Prostate gland (tissue), 2 donors: ENCODE measurements around the gene GCSAML. TPM values are rescaled to one million over a fixed set of nuclear protein-coding genes. Genes with fewer than 3 reads are reported as not detected.
A peak's percentile ranks its signal among the peaks of the same experiment; 100 is the strongest.
"Not testable (repeated sequence)": the region's sequence is repeated elsewhere in the genome, so short reads cannot be mapped to it uniquely, and the experiment has no call there.

Source experiments
- DNase-seq: peaks from one replicate; pipeline ENCODE4 v3.0.0-alpha.2; 2019; ENCODE audit warnings: low spot score
- H3K27ac ChIP-seq, 2 donors: fragments of 200-600 bp; sonication (generic); 2 replicates each; pipeline ENCODE4 v1.5.1; 2017 to 2019
- H3K27me3 ChIP-seq: fragments of 200-600 bp; sonication (generic); replicated peaks from 2 replicates; pipeline ENCODE4 v1.5.1; 2019; ENCODE audit not compliant: insufficient read depth
- H3K36me3 ChIP-seq, 2 donors: fragments of 200-600 bp; sonication (generic); 1 replicate in 1 of 2; 2 replicates in 1 of 2; pipeline versions ENCODE4 v1.5.1 to v1.8.1; 2017 to 2019
- H3K4me1 ChIP-seq: fragments of 200-600 bp; sonication (generic); replicated peaks from 2 replicates; pipeline ENCODE4 v1.5.1; 2019
- H3K4me3 ChIP-seq, 2 donors: fragments of 200-600 bp; sonication (generic); 2 replicates each; pipeline ENCODE4 v1.5.1; 2017 to 2019
- H3K9me3 ChIP-seq: fragments of 200-600 bp; sonication (generic); 2 replicates; pipeline ENCODE4 v1.5.1; 2017
- POLR2A ChIP-seq: fragments of 450-650 bp; IDR thresholded peaks from one replicate; pipeline ENCODE4 v1.6.1; 2016; ENCODE audit warnings: antibody characterized with exemption, mild to moderate bottlenecking
- POLR2AphosphoS5 ChIP-seq: sonication (generic); formaldehyde crosslinking; IDR thresholded peaks from one replicate; pipeline ENCODE4 v1.6.1; 2017; ENCODE audit warnings: antibody characterized with exemption
- whole genome bisulfite sequencing: methylation state at CpG from one replicate; pipeline ENCODE4 v1.1.5; 2018; 5-methylcytosine and 5-hydroxymethylcytosine counted together
- intact Hi-C: fragments of 100-400 bp; cut with DNase I; formaldehyde crosslinking; loops from one replicate; pipeline ENCODE4 v1.14.2; 2022
- total RNA-seq, 2 donors: library from RNA; depleted of rRNA; stranded (reverse); fragments of >200 nt; gene quantifications; one replicate each; pipeline ENCODE4 v1.1.0, GENCODE V29; 2016
- TF ChIP-seq, protein P1 (sequence below), 4 experiments: fragments of 200-600 bp in 2 of 4; fragments of 450-650 bp in 2 of 4; sonication (generic) in 2 of 4; IDR thresholded peaks; 1 replicate in 3 of 4; 2 replicates in 1 of 4; pipeline ENCODE4 v1.5.1; 2016 to 2019; ENCODE audit warnings: antibody characterized with exemption in 4 of 4, mild to moderate bottlenecking in 2 of 4, moderate library complexity in 2 of 4

The GCSAML gene
- 1 to 10 TPM; 1.2 to 1.5 TPM for total RNA-seq

DNA sequence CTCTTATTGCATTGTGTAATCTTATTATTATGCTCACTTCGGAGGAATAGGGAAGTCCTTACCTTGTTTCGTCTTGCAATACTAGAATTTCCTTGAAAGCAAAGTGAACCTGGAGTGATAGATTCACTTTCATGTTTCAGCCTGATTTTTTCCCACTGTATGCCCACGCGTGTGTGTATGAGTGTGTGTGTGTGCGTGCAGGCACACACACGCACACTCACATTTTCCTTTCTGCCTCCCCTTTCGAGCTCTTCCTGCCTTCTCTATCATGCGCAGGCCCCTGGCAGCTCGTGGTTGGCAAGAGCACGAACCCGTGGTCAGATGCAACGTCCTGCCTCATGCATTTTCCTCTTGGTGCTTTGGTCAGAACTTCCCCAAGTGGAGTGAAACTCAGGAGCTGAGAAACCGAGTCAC, at the start of gene GCSAML:
TSS of gene GCSAML (plus strand) at position 366 of the 414 bp plus-strand sequence. CDS start 58 bp downstream, outside the sequence.
- DNase-seq = no peak
- no peaks in the 10 kb centered on the region for H3K27me3 ChIP-seq
- no peak within 1 kb of the TSS for H3K27ac ChIP-seq
- no peaks in the 10 kb centered on the region for H3K9me3 ChIP-seq
- no peak within 1 kb of the TSS for H3K4me3 ChIP-seq
- no peaks in the 10 kb centered on the region for H3K36me3 ChIP-seq
- no peak for TF ChIP-seq POLR2A
- TF ChIP-seq, protein P1, sequence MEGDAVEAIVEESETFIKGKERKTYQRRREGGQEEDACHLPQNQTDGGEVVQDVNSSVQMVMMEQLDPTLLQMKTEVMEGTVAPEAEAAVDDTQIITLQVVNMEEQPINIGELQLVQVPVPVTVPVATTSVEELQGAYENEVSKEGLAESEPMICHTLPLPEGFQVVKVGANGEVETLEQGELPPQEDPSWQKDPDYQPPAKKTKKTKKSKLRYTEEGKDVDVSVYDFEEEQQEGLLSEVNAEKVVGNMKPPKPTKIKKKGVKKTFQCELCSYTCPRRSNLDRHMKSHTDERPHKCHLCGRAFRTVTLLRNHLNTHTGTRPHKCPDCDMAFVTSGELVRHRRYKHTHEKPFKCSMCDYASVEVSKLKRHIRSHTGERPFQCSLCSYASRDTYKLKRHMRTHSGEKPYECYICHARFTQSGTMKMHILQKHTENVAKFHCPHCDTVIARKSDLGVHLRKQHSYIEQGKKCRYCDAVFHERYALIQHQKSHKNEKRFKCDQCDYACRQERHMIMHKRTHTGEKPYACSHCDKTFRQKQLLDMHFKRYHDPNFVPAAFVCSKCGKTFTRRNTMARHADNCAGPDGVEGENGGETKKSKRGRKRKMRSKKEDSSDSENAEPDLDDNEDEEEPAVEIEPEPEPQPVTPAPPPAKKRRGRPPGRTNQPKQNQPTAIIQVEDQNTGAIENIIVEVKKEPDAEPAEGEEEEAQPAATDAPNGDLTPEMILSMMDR (IDR thresholded peaks at IDR 0.05) = no peak
- no peak for TF ChIP-seq POLR2AphosphoS5
- intact Hi-C loops = no loop called here
- H3K4me1 ChIP-seq = no peaks in the 10 kb centered on the region
- 74% methylated on average over 13 of the region's 13 CpGs for WGBS

DNA sequence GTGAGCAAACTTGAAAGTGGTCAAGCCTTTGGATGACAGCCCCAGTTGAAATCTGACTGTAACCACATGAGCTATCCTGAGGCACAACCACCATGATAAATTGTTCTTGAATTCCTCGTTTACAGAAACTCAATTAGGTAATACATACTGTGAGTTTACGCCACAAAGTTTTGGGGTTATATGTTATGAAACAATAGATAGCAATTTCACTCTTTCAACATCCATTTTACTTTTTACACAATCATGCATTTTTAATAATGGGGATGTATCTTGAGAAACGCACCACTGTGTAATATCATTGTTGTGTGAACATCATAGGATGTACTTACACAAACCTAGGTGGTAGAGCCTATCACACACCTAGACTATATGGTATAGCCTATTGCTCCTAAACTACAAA, 48.1 kb upstream of the GCSAML start:
- Histone ChIP-seq H3K4me3 (no peak overlapping the region), H3K27ac (no peak overlapping the region), H3K9me3 (no peaks in the 10 kb centered on the region), H3K27me3 (no peaks in the 10 kb centered on the region), H3K36me3 (no peaks in the 10 kb centered on the region), H3K4me1 (no peaks in the 10 kb centered on the region)
- no peak for DNase-seq
- 54% methylated on average over 3 of the region's 3 CpGs for WGBS
- TF ChIP-seq POLR2AphosphoS5 (no peak), POLR2A (no peak)
- TF ChIP-seq, protein P1 (IDR thresholded peaks at IDR 0.05) = no peak
- intact Hi-C loops = no loop called here

DNA sequence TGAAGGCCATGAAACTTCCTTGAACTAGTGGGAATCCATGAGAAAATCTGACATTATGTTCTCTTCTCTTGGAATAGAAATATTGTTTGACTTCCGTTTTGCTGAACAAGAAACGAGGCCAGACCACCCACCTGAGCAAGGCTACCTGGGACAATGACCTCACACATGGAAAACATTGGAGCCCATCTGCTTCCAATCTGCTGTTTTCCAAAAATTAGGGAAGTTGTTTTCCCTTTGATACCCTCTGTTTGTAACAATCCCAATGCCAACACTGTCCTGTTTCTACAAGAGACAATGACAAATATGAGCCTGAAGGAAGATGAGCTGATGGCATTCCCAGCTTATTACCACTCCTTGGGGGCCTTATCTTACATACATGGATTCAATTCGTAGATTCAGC, 42.1 kb upstream of the GCSAML start:
- peak overlapping the region in 1 of 2 donors; percentile 16 for H3K27ac ChIP-seq
- TF ChIP-seq POLR2A (no peak), POLR2AphosphoS5 (no peak)
- TF ChIP-seq, protein P1 (IDR thresholded peaks at IDR 0.05) = no peak
- no peaks in the 10 kb centered on the region for H3K9me3 ChIP-seq
- H3K4me1 ChIP-seq = no peaks in the 10 kb centered on the region
- no peaks in the 10 kb centered on the region for H3K36me3 ChIP-seq
- no peaks in the 10 kb centered on the region for H3K27me3 ChIP-seq
- intact Hi-C loops = no loop called here
- no peak overlapping the region for H3K4me3 ChIP-seq
- 45% methylated on average over 3 of the region's 3 CpGs for WGBS
- DNase-seq = no peak

DNA sequence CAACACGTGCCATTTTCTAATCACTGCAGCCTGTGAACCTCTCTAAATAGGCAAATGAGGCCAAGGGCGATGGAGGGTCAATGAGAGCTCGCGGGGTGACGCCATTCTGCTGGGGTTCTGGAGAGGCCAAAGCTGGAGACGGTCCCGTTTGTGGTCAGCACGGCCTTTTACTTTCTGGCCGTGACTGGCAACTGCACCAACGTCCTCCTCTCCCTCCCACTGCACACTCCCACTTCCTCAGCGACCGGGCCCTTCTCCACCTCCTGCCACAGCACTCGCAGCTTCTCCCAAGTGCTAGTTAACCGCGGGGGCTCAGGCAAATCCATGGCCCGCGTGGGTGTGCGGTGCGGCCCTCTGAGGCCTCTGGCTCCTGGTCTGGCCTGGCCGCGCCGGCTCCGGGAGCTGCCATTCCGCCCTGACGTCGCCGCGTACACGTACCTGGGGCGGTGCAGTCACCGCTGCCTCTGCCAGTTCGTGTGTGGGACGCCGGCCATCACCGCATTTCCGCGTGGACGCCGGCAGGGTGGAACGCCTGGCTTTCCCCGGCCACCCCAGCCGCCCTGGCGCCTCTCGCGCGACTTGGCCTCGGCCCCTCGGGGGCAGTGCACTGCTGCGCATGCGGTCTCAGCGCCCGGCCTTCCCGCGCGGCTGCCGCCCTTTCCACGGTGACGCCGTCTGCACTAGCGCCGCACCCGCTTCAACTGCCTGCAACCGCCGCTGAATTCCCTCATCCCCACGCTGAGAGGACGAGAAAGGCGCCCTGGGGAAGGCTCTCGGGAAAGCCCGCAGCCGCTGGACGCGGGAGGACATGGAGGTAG, 30.9 kb upstream of the GCSAML start:
- 68% methylated on average over 72 of the region's 72 CpGs for WGBS

DNA sequence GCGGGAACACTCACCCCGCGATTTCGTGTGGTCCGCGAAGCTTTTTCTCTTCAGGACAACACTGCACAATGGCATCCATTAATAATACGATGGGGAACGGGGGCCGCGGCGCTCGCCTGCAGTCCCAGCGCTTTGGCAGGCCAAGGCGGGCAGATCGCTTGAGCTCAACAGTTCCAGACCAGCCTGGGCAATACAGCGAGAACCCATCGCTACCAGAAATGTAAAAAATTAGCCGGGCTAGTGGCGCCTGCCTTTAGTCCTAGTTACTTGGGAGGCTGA, 30.4 kb upstream of the GCSAML start:
- Histone ChIP-seq H3K4me1 (no peaks in the 10 kb centered on the region), H3K27ac (no peak overlapping the region), H3K9me3 (no peaks in the 10 kb centered on the region), H3K4me3 (no peak overlapping the region), H3K27me3 (no peaks in the 10 kb centered on the region), H3K36me3 (no peaks in the 10 kb centered on the region)
- intact Hi-C loops = no loop called here
- WGBS = 76% methylated on average over 19 of the region's 19 CpGs
- no peak for DNase-seq
- TF ChIP-seq POLR2A (no peak), POLR2AphosphoS5 (no peak)
- TF ChIP-seq, protein P1 (IDR thresholded peaks at IDR 0.05) = no peak

More for the DNA sequence above, 30.9 kb upstream of the GCSAML start:
- Histone ChIP-seq H3K4me1 (no peaks in the 10 kb centered on the region), H3K9me3 (no peaks in the 10 kb centered on the region), H3K36me3 (no peaks in the 10 kb centered on the region), H3K27ac (no peak overlapping the region), H3K4me3 (no peak overlapping the region), H3K27me3 (no peaks in the 10 kb centered on the region)
- no peak for DNase-seq
- intact Hi-C loops = no loop called here
- TF ChIP-seq, protein P1 (IDR thresholded peaks at IDR 0.05) = no peak

DNA sequence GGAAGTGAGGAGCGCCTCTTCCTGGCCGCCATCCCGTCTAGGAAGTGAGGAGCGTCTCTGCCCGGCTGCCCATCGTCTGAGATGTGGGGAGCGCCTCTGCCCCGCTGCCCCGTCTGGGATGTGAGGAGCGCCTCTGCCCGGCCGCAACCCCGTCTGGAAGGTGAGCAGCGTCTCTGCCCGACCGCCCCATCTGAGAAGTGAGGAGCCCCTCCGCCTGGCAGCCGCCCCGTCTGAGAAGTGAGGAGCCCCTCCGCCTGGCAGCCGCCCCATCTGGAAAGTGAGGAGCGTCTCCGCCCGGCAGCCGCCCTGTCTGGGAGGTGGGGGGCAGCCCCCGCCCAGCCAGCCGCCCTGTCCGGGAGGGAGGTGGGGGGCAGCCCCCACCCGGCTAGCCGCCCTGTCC, 27.0 kb upstream of the GCSAML start:
- H3K27ac ChIP-seq, H3K9me3 ChIP-seq, H3K36me3 ChIP-seq, intact Hi-C loops, DNase-seq, H3K4me3 ChIP-seq, H3K4me1 ChIP-seq, H3K27me3 ChIP-seq: not testable (repeated sequence)
- 65% methylated on average over 4 of the region's 30 CpGs for WGBS
